Smooth muscle cell (in vitro differentiated cells): ENCODE results near the gene DLG5. TPM values are rescaled to one million over a fixed set of nuclear protein-coding genes. Genes with fewer than 3 reads are reported as not detected.

ENCODE experiments used
- DNase-seq: peaks from one replicate; lab custom pipeline; 2025; ENCODE audit not compliant: unreplicated experiment; lab: John Stamatoyannopoulos, UW
- H2AFZ ChIP-seq: fragments of 200-600 bp; sonication (generic); 2 replicates; pipeline ENCODE4 v1.6.0; 2016; ENCODE audit warnings: antibody characterized with exemption, low read depth, mild to moderate bottlenecking
- H3F3A ChIP-seq: fragments of 200-600 bp; sonication (generic); 2 replicates; pipeline ENCODE4 v1.6.0; 2017; ENCODE audit warnings: antibody characterized with exemption, low read depth
- H3K27ac ChIP-seq: fragments of 200-600 bp; sonication (generic); 2 replicates; pipeline ENCODE4 v1.5.1; 2016; ENCODE audit warnings: low read depth, mild to moderate bottlenecking
- H3K27me3 ChIP-seq: fragments of 200-600 bp; sonication (generic); 2 replicates; pipeline ENCODE4 v1.6.1; 2016; ENCODE audit warnings: low read depth, mild to moderate bottlenecking
- H3K36me3 ChIP-seq: fragments of 200-600 bp; sonication (generic); 2 replicates; pipeline ENCODE4 v1.5.1; 2016; ENCODE audit warnings: low read depth
- H3K4me1 ChIP-seq: fragments of 200-600 bp; sonication (generic); 2 replicates; pipeline ENCODE4 v1.5.1; 2016; ENCODE audit warnings: low read depth
- H3K4me2 ChIP-seq: fragments of 200-600 bp; sonication (generic); 2 replicates; pipeline ENCODE4 v1.6.0; 2016; ENCODE audit warnings: mild to moderate bottlenecking
- H3K4me3 ChIP-seq: fragments of 200-600 bp; sonication (generic); 2 replicates; pipeline ENCODE4 v1.5.1; 2016; ENCODE audit warnings: mild to moderate bottlenecking
- H3K79me2 ChIP-seq: fragments of 200-600 bp; sonication (generic); 2 replicates; pipeline ENCODE4 v1.6.0; 2016; ENCODE audit warnings: low read depth, mild to moderate bottlenecking
- H3K9ac ChIP-seq: fragments of 200-600 bp; sonication (generic); 2 replicates; pipeline ENCODE4 v1.6.0; 2016; ENCODE audit warnings: low read depth
- H3K9me3 ChIP-seq: fragments of 200-600 bp; sonication (generic); replicated peaks from 2 replicates; pipeline ENCODE4 v1.5.1; 2016; ENCODE audit warnings: low read depth
- H4K20me1 ChIP-seq: fragments of 200-600 bp; sonication (generic); 2 replicates; pipeline ENCODE4 v1.6.0; 2016; ENCODE audit warnings: low read depth
- WGBS: methylation state at CpG from one replicate; pipeline ENCODE4 v1.1.7; 2016; ENCODE audit warnings: low lambda C conversion rate; 5-methylcytosine and 5-hydroxymethylcytosine counted together
- polyA plus RNA-seq: library from polyadenylated mRNA; unstranded; fragments of >200 nt; fragmentation: Nextera tagmentation; extraction: Ambion mirVana; gene quantifications from 2 replicates; pipeline ENCODE4 v1.2.1, GENCODE V29; 2016
- total RNA-seq: library from RNA; depleted of rRNA; stranded (reverse); fragments of >200 nt; gene quantifications from 2 replicates; pipeline ENCODE4 v1.2.3, GENCODE V29; 2014
- TF ChIP-seq, protein P1 (sequence below): fragments of 200-600 bp; sonication (generic); IDR thresholded peaks from 2 replicates; pipeline ENCODE4 v1.5.1; 2017; ENCODE audit warnings: borderline replicate concordance, mild to moderate bottlenecking, antibody characterized with exemption; ENCODE audit not compliant: insufficient read depth, poor library complexity, severe bottlenecking

Gene DLG5
- total and polyA plus RNA-seq, 2 experiments from 2014 or later = 11.3 to 21.8 TPM

DNA sequence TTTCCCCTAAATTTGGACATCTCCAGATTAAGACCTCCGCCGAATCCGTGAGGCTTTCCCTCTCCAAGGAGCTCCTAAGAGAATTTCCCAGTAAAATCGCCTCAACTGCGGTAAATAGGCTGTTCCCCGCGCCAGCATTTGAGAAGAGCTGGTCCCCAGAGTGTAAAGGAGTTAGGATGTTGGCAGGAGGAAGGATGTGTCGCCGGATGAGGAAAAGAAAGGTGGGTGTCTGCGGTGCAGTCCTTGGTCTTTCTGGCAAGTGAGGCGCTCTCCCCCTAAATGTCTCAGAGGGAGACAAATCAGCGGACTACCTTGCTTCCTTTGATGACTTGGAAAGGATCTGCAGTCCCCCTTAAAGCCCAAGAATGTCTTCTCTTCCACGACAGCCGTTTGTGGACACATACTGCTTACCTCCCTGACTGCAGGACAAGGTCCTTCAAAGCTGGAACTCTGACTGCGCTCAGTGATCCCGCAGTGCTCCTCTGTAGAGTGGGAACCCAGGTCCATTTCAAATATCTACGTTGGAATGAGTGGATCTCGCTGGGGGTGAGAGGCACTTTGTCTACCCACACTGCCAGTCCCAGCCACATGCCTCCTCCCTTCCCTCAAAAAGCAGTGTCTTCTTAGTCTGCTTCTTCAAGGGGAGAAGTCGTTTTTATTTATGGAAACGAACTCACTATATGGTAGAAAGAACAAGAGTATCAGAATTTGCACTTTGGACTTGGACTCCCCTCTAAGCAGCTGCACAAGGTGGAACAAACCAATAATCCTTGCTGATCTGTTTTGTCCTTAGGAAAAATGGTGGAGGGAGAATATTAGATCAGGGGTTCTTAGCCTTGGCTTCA, 1.1 kb upstream of the DLG5 start:
- DNase-seq = no peak
- Histone ChIP-seq H3K79me2 (peaks cover 32% of the 10 kb centered on the region), H3K9me3 (no peaks in the 10 kb centered on the region), H3K4me1 (peaks cover 23% of the 10 kb centered on the region), H4K20me1 (peaks cover 31% of the 10 kb centered on the region), H3K27ac (no peak overlapping the region), H3F3A (peaks cover 11% of the 10 kb centered on the region), H3K9ac (no peak overlapping the region), H2AFZ (peak overlapping the region; percentile 34), H3K4me3 (peak overlapping the region; percentile 86), H3K27me3 (no peaks in the 10 kb centered on the region), H3K36me3 (no peaks in the 10 kb centered on the region), H3K4me2 (peak overlapping the region; percentile 97)
- TF ChIP-seq, protein P1, sequence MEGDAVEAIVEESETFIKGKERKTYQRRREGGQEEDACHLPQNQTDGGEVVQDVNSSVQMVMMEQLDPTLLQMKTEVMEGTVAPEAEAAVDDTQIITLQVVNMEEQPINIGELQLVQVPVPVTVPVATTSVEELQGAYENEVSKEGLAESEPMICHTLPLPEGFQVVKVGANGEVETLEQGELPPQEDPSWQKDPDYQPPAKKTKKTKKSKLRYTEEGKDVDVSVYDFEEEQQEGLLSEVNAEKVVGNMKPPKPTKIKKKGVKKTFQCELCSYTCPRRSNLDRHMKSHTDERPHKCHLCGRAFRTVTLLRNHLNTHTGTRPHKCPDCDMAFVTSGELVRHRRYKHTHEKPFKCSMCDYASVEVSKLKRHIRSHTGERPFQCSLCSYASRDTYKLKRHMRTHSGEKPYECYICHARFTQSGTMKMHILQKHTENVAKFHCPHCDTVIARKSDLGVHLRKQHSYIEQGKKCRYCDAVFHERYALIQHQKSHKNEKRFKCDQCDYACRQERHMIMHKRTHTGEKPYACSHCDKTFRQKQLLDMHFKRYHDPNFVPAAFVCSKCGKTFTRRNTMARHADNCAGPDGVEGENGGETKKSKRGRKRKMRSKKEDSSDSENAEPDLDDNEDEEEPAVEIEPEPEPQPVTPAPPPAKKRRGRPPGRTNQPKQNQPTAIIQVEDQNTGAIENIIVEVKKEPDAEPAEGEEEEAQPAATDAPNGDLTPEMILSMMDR = no peak
- WGBS = 42% methylated on average over 20 of the region's 20 CpGs

DNA sequence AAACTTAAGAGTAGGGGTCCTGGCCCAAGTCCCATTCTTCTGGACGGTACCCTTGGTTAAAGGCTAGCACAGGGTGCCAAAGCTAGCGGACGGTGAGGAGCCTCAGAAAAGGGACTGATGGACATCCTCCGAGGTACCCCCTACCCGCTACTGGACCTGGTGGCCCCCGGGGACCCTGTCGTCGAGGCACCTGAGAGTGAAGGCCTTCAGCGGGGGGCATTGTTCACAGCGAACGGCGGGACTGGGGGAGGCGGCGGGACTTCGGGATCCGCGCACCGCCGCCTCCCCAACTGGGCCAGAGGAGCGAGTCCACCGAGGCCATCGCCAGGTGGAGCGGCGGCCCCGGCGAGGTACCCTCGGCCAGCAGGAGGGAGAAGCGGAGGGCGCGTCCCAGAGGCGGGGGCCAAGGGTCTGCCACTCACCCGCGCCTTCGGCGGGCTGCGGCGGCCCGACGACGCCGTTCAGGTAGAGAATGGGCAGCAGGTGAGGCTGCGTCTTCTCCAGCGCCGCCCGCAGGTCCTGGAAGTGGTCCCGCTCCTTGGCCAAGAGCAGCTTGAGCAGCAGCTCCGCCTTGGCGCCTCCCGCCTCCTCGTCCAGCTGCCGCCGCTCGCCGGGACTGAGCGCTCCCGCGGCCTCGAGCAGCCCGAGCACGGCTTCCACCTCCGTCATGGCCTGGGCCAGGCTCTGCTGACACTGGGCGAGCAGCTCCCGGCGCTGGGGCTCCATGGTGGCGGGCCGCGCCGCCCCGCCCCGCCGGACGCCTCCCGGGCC, 575 bp downstream of the DLG5 start:
- no peaks in the 10 kb centered on the region for H3K36me3 ChIP-seq
- WGBS = 2% methylated on average over 63 of the region's 73 CpGs
- peaks cover 48% of the 10 kb centered on the region for H3K79me2 ChIP-seq

DNA sequence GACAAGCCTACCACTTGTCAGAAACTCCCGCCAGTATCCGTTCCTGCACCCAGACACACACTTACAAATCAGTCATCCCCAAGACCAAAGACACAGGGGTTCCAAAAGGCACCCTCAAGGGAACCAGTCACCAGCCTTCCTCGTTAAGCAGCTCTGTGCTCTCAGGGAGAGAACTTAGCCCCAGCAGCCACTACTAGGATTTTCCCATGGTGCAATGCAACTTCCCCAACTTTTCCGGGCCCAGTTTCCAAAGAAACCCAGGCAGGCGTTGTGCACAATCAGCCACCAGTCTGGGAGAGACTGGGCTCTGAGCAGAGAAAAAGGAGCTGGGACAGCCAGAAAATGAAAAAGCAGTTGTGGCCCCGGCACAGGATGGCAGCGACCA, 1.2 kb downstream of the DLG5 start:
- peak overlapping the region; percentile 86 for H3K4me3 ChIP-seq
- peak overlapping the region; percentile 71 for H2AFZ ChIP-seq
- TF ChIP-seq, protein P1 = no peak
- H4K20me1 ChIP-seq = peaks cover 53% of the 10 kb centered on the region
- peaks cover 11% of the 10 kb centered on the region for H3F3A ChIP-seq
- H3K4me1 ChIP-seq = peaks cover 23% of the 10 kb centered on the region
- no peaks in the 10 kb centered on the region for H3K36me3 ChIP-seq
- no peaks in the 10 kb centered on the region for H3K27me3 ChIP-seq
- 28% methylated on average over 7 of the region's 7 CpGs for WGBS
- H3K27ac ChIP-seq = no peak overlapping the region
- peaks cover 54% of the 10 kb centered on the region for H3K79me2 ChIP-seq
- H3K9me3 ChIP-seq = no peaks in the 10 kb centered on the region
- peak overlapping the region; percentile 97 for H3K4me2 ChIP-seq
- DNase-seq = no peak
- peak overlapping the region; percentile 66 for H3K9ac ChIP-seq

More for the DNA sequence above, 575 bp downstream of the DLG5 start:
- no peaks in the 10 kb centered on the region for H3K9me3 ChIP-seq
- no peaks in the 10 kb centered on the region for H3K27me3 ChIP-seq
- peak overlapping the region; percentile 97 for H3K4me2 ChIP-seq
- H3K27ac ChIP-seq = no peak overlapping the region
- peak overlapping the region; percentile 66 for H3K9ac ChIP-seq
- peak overlapping the region; percentile 71 for H2AFZ ChIP-seq
- DNase-seq = peak; percentile 47
- H4K20me1 ChIP-seq = peaks cover 48% of the 10 kb centered on the region
- H3K4me1 ChIP-seq = peaks cover 23% of the 10 kb centered on the region
- H3F3A ChIP-seq = peaks cover 11% of the 10 kb centered on the region
- H3K4me3 ChIP-seq = peak overlapping the region; percentile 86
- TF ChIP-seq, protein P1 = no peak
